Immature natural killer cell (primary cell): ENCODE data around the gene SEMA3A. TPM values are rescaled to one million over a fixed set of nuclear protein-coding genes. Genes with fewer than 3 reads are reported as not detected.
A peak's percentile ranks its signal among the peaks of the same experiment; 100 is the strongest.
"Not testable (repeated sequence)": the region's sequence is repeated elsewhere in the genome, so short reads cannot be mapped to it uniquely, and the experiment has no call there.

Source experiments
- DNase-seq, 3 donors: peaks; one replicate each; pipeline ENCODE4 v3.0.0; 2022; ENCODE audit warnings: mixed read lengths in 1 of 3
- H3K27ac Mint-ChIP-seq, 6 donors: one replicate each; pipeline ENCODE4 v1.8.0; 2020; ENCODE audit warnings: mixed read lengths in 6 of 6, mild to moderate bottlenecking in 5 of 6, inconsistent platforms in 4 of 6, moderate library complexity in 3 of 6
- H3K27me3 Mint-ChIP-seq, 3 donors: one replicate each; pipeline ENCODE4 v1.8.0; 2020 to 2021; ENCODE audit warnings: low read depth in 3 of 3, mild to moderate bottlenecking in 3 of 3, mixed read lengths in 3 of 3, moderate library complexity in 3 of 3, inconsistent platforms in 1 of 3
- H3K36me3 Mint-ChIP-seq, 3 donors: one replicate each; pipeline ENCODE4 v1.8.0; 2020; ENCODE audit warnings: mixed read lengths in 3 of 3, inconsistent platforms in 2 of 3, mild to moderate bottlenecking in 2 of 3
- H3K4me1 Mint-ChIP-seq, 2 donors: one replicate each; pipeline ENCODE4 v1.8.0; 2020; ENCODE audit warnings: inconsistent platforms in 2 of 2, mild to moderate bottlenecking in 2 of 2, mixed read lengths in 2 of 2, moderate library complexity in 1 of 2
- H3K4me3 Mint-ChIP-seq, 5 donors: one replicate each; pipeline ENCODE4 v1.8.0; 2020; ENCODE audit warnings: mild to moderate bottlenecking in 5 of 5, mixed read lengths in 5 of 5, inconsistent platforms in 3 of 5, moderate library complexity in 3 of 5
- H3K9me3 Mint-ChIP-seq, 6 donors: one replicate each; pipeline ENCODE4 v1.8.0; 2020; ENCODE audit warnings: mild to moderate bottlenecking in 6 of 6, mixed read lengths in 6 of 6, inconsistent platforms in 4 of 6, moderate library complexity in 3 of 6
- polyA plus RNA-seq, 3 donors: library from polyadenylated mRNA; unstranded; fragments of 300-500 nt; fragmentation: Illumina TruSeq; gene quantifications; one replicate each; pipeline ENCODE4 v1.2.3, GENCODE V29; 2021

Gene SEMA3A
- polyA plus RNA-seq, 3 donors from 2014 or later, result 0.47 TPM; not detected in 2

DNA sequence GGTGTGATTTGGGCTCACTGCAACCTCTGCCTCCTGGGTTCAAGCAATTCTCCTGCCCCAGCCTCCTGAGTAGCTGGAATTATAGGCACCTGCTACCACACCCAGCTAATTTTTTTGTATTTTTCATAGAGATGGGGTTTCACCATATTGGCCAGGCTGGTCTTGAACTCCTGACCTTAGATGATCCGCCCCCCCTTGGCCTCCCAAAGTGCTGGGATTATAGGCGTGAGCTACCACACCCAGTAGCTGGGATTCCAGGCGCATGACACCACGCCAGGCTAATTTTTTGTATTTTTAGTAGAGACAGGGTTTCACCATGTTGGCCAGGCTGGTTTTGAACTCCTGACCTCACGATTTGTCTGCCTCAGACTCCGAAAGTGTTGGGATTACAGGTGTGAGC, 20.2 kb upstream of the SEMA3A start:
- peaks cover 1 to 33% (median 5%) of the 10 kb centered on the region in 6 donors for H3K9me3 Mint-ChIP-seq
- not testable (repeated sequence) for H3K36me3 Mint-ChIP-seq, H3K4me1 Mint-ChIP-seq, H3K27me3 Mint-ChIP-seq, DNase-seq, H3K4me3 Mint-ChIP-seq, H3K27ac Mint-ChIP-seq

DNA sequence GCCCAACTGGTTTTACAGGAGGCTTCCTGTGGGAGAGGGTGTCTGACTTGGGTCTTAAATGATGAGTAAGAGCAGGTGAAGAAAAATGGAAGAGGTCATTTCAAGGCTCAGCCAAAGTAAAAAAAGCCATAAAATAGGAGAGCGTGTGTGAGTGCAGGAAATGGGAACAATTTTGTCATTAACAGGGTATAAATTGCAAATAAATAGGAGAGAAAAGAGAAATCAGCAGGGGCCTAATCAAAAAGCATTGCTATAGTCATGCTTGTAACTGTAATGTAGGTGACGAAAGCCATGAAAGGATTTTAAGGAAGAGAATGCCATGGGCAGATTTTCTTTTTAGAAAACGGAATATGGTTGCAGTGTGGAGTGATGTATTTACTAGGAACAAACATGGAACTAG, 15.7 kb upstream of the SEMA3A start:
- H3K27ac Mint-ChIP-seq, result no peak overlapping the region
- peaks cover 0 to under 1% (median 0%) of the 10 kb centered on the region in 3 donors for H3K36me3 Mint-ChIP-seq
- no peak overlapping the region for H3K4me3 Mint-ChIP-seq

DNA sequence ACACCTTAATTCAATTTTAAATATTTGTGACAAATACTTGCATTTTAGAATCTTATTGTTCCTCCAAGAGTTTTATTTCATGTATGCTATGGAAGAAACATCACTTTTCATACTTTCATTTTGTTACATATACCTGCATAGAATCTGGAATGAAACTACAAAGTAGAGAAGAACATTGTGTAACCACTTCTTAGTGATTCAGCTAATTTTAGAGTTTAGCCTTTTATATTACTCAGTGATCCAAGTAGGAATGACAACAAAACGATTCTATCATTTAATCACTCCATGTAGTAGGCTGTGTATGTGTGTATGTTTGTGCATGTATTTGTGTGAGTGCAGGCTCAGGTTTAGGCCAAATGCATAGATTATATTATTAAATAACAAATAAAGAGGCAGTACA, 14.4 kb upstream of the SEMA3A start:
- no peaks in the 10 kb centered on the region for H3K27me3 Mint-ChIP-seq
- H3K4me1 Mint-ChIP-seq, result no peaks in the 10 kb centered on the region
- no peaks in the 10 kb centered on the region for H3K36me3 Mint-ChIP-seq
- no peak overlapping the region for H3K27ac Mint-ChIP-seq
- no peak overlapping the region for H3K4me3 Mint-ChIP-seq
- DNase-seq, result no peak
- H3K9me3 Mint-ChIP-seq, result peaks cover 0 to 18% (median 7%) of the 10 kb centered on the region in 6 donors

More for the DNA sequence above, 15.7 kb upstream of the SEMA3A start:
- DNase-seq, result no peak
- Mint-ChIP-seq H3K27me3 (no peaks in the 10 kb centered on the region), H3K4me1 (no peaks in the 10 kb centered on the region), H3K9me3 (peaks cover 0 to 24% (median 7%) of the 10 kb centered on the region in 6 donors)

DNA sequence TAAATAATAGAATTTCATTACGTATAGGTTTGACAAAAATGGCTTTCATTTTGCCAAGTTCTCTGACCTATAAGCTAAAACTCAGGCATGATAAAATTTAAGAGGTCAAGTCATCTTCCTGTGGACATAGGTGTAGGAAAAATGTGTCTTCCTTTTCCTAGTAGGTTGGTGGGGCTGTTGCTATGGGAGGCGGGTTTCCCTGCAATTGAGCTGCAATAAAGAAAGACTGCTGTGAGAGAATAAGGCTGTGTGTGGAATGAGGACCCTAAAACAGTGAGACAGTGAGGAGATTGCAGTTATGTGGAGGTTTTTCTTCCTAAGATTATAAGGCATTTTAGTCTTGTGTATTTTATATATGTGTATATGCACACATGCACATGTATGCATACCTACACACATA, 13.0 kb upstream of the SEMA3A start:
- H3K27ac Mint-ChIP-seq, result no peak overlapping the region
- DNase-seq, result no peak
- H3K27me3 Mint-ChIP-seq, result no peaks in the 10 kb centered on the region
- no peak overlapping the region for H3K4me3 Mint-ChIP-seq
- H3K36me3 Mint-ChIP-seq, result no peaks in the 10 kb centered on the region
- H3K4me1 Mint-ChIP-seq, result no peaks in the 10 kb centered on the region
- H3K9me3 Mint-ChIP-seq, result peaks cover 0 to 17% (median 7%) of the 10 kb centered on the region in 6 donors

DNA sequence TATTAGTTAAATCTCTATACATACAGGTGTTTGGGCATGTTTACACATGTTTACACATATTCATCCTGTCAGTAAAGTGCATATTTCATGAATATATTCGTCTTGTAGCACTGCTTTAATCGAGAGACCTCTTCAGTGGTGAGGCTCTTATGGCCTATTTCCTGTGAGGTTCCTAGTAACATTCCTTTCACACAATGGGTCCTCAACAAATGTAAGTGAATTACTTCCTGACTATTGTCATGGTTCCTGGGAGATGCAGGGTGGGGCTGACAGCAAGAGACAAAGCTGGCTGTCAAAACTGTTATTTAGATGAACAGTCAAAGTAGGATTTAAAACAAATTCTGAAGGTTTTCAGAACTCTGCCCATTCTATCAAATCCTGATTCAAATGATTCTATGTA, 12.4 kb upstream of the SEMA3A start:
- no peaks in the 10 kb centered on the region for H3K27me3 Mint-ChIP-seq
- DNase-seq, result no peak
- H3K9me3 Mint-ChIP-seq, result peaks cover 0 to 17% (median 7%) of the 10 kb centered on the region in 6 donors
- H3K4me1 Mint-ChIP-seq, result no peaks in the 10 kb centered on the region
- H3K36me3 Mint-ChIP-seq, result no peaks in the 10 kb centered on the region
- H3K27ac Mint-ChIP-seq, result no peak overlapping the region
- no peak overlapping the region for H3K4me3 Mint-ChIP-seq

DNA sequence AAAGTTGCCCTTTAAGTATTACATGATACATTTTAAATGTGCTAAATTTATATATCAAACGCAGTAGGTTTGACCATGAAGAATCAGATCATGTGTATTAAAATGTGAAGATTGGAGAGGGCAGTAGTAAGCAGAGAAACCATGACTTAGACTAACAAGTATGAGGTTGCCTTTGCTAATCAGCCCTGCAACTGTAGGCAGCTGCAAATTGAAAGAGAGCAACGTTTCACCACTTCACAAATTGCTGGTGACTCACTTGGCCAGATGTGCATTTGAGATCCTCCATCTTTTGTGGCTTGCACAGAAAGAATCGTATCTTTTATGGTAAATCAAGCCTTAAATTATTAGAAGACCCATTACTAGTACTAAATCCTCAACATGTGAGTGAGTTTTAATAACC, 10.1 kb upstream of the SEMA3A start:
- no peak overlapping the region for H3K27ac Mint-ChIP-seq

DNA sequence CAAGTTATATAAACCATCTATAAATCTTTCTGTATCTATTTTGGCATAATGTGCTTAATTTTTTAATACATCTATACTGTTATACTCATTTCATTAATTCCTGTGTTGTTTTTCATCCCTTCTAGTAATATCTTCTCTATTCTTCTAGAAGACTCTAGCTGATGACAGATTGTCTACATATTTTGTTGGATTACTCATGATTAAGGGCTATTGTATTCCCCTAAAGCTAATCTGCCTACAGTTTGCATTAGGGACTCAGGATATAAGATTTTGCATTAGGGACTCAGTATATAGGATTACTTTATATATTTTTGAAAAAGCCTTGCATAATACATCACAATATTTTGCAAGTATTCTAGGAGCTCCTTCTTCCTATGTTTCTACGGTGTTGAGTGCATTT, 8.3 kb upstream of the SEMA3A start:
- no peak for DNase-seq
- Mint-ChIP-seq H3K36me3 (no peaks in the 10 kb centered on the region), H3K4me3 (no peak overlapping the region), H3K9me3 (peaks cover 0 to 15% (median 4%) of the 10 kb centered on the region in 6 donors), H3K27ac (no peak overlapping the region), H3K4me1 (no peaks in the 10 kb centered on the region), H3K27me3 (no peaks in the 10 kb centered on the region)

More for the DNA sequence above, 10.1 kb upstream of the SEMA3A start:
- Mint-ChIP-seq H3K36me3 (no peaks in the 10 kb centered on the region), H3K9me3 (peaks cover 0 to 15% (median 3%) of the 10 kb centered on the region in 6 donors), H3K4me3 (no peak overlapping the region), H3K27me3 (no peaks in the 10 kb centered on the region), H3K4me1 (no peaks in the 10 kb centered on the region)
- DNase-seq, result no peak

DNA sequence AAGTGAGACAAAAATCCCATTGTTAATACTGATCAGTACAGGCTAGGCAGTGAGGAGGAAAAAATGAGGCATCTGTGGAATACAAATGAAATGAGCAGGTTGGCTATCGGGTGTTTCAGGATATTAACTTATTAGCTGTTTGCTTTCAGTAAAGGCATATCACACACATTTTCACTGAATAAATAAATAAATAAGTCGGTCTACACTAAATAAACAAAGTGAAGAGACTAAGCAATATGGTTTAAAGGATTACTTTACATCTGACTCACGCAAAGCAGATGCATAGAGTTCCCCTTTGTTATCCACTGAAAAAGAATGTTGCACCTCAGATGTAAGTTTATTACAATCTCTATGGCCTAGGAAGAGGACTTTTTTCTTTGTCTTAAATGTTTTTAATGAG, 6.3 kb upstream of the SEMA3A start:
- no peak overlapping the region for H3K27ac Mint-ChIP-seq
- DNase-seq, result no peak
- H3K36me3 Mint-ChIP-seq, result no peaks in the 10 kb centered on the region
- no peaks in the 10 kb centered on the region for H3K27me3 Mint-ChIP-seq
- H3K4me1 Mint-ChIP-seq, result peaks cover 2 to 5% of the 10 kb centered on the region in 2 donors
- H3K4me3 Mint-ChIP-seq, result no peak overlapping the region
- H3K9me3 Mint-ChIP-seq, result peaks cover 0 to 6% (median 2%) of the 10 kb centered on the region in 6 donors

DNA sequence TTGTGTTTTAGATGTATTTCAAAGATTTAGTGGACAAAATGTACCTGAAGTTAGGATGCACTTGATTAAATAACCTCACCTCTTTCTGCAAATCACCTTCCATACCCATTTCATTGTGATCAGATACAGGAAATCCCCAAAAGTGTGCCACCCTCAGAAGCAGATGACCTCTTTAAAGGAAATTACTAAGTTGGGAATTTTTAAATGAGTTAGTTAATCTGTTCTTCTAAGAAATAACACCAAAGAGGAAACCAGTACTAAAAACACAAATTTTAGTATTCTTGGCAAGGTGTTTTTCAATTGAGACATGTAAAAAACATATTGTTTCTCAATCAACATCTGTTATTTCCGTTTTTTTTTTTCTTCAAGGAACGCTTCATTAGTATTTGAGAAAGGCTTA, 4.6 kb upstream of the SEMA3A start:
- Mint-ChIP-seq H3K27ac (no peak overlapping the region), H3K36me3 (no peaks in the 10 kb centered on the region), H3K4me1 (peaks cover 14 to 21% of the 10 kb centered on the region in 2 donors), H3K4me3 (no peak overlapping the region), H3K9me3 (peaks cover 0 to 13% (median 1%) of the 10 kb centered on the region in 6 donors), H3K27me3 (peaks cover 4 to 10% (median 8%) of the 10 kb centered on the region in 3 donors)
- no peak for DNase-seq

DNA sequence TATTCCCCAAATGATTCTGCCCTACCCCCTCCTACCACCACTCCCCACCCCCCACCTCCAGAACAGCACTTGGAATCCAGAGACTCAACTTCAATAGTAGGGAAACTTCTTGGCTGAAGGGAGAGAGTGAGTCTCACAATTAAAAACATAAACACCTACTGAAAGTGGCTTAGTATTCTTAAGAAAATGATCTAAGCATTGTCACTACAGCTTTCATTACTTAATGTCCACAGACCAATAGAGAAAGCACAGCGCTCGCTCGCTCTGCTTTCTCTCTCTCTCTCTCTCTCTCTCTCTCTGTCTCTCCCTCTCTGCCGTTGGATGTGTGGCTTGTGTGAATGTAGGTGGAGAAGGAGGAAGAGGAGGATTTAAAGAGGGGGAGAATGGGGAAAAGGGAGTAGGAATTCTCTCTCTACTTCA, 1.5 kb upstream of the SEMA3A start:
- H3K27me3 Mint-ChIP-seq, result peaks cover 4 to 10% (median 8%) of the 10 kb centered on the region in 3 donors
- no peaks in the 10 kb centered on the region for H3K36me3 Mint-ChIP-seq
- no peak overlapping the region for H3K27ac Mint-ChIP-seq
- H3K9me3 Mint-ChIP-seq, result peaks cover 0 to 16% (median 3%) of the 10 kb centered on the region in 6 donors
- H3K4me1 Mint-ChIP-seq, result peaks cover 14 to 32% of the 10 kb centered on the region in 2 donors
- peak overlapping the region in 1 of 5 donors; percentile 20 for H3K4me3 Mint-ChIP-seq
- no peak for DNase-seq

DNA sequence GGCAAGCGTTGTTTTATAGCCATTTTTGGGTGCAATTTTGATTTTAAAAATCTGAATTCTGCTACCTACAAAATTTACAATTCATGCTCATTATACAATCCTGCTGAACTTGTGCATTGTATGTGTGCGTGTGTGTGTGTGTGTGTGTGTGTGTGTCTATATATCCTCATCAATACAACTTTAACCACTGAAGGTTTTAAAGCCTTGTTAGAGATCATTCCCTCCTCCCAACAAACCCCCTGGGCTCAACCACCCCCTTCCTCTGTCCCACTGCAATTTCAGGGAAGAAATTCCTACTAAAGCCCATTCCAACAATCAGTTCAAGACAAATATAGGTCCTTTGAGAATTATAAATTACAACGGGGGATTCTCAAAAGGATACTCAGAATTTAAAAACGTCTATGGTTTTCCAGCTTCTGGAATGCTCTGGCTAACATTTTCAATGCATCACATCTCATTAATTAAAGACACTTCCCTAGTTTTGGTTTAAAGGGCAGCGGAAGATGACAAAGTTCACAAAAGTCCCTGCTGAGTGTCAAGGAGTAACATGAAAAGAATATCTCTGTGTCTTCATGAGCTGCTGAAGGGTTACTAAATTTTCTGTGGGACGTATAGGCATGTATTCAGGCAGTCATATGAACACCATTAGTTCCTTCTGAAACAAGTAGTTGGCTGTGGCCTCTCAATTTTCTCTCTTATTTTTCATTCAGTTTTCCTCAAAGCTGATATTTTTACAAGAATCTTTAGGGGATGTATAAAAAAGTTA, 889 bp upstream of the SEMA3A start:
- Mint-ChIP-seq H3K4me1 (peaks cover 14 to 32% of the 10 kb centered on the region in 2 donors), H3K36me3 (no peaks in the 10 kb centered on the region), H3K27me3 (peaks cover 4 to 10% (median 8%) of the 10 kb centered on the region in 3 donors), H3K27ac (no peak overlapping the region), H3K4me3 (peak overlapping the region; percentile 83 to 88 (median 87)), H3K9me3 (peaks cover 0 to 16% (median 3%) of the 10 kb centered on the region in 6 donors)
- no peak for DNase-seq

DNA sequence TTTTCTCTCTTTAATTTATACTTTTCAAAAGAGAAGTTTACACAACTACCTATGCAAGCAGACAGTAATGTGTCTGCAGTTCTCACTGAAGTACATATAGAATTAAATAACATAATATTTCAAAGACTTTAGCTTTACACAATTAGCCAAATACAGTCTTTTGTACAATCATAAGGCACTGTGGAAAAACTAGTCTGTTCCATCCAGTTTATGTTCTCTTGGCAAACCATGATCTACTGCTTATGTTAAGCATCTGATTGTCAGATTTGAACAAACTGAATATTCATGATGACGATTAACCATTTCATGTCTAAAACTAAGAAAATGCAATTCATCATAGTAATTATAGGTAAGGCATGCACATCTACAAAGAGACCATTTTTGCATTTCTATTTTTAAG, 842 bp downstream of the SEMA3A start:
- peaks cover 0 to 16% (median 1%) of the 10 kb centered on the region in 6 donors for H3K9me3 Mint-ChIP-seq
- DNase-seq, result no peak
- no peaks in the 10 kb centered on the region for H3K36me3 Mint-ChIP-seq
- peaks cover 14 to 32% of the 10 kb centered on the region in 2 donors for H3K4me1 Mint-ChIP-seq
- peaks cover 4 to 10% (median 8%) of the 10 kb centered on the region in 3 donors for H3K27me3 Mint-ChIP-seq
- peak overlapping the region in 4 of 5 donors; percentile 17 to 87 (median 84) for H3K4me3 Mint-ChIP-seq
- no peak overlapping the region for H3K27ac Mint-ChIP-seq

DNA sequence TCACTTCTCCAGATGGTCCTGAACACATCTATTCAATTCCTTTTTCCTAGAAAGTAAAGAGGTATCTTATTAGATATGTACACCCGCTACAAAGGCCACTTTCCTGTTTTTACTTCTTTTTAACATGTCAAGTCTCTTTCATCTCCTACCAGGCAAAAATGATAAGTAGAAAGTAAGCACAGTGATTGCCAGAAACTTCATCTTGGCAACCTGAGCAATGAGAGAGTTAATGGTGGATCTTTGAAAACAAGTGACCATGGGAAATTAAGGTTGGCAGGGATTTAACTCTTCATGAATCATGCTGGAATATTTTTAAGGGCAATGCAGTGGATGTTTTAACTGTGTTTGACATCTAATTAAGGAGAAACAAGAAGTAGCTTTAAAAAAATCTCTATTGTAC, 2.7 kb downstream of the SEMA3A start:
- H3K4me1 Mint-ChIP-seq, result peaks cover 14 to 32% of the 10 kb centered on the region in 2 donors
- no peak for DNase-seq
- peaks cover 0 to 17% (median 3%) of the 10 kb centered on the region in 6 donors for H3K9me3 Mint-ChIP-seq
- no peaks in the 10 kb centered on the region for H3K36me3 Mint-ChIP-seq
- peaks cover 4 to 10% (median 8%) of the 10 kb centered on the region in 3 donors for H3K27me3 Mint-ChIP-seq
- no peak overlapping the region for H3K27ac Mint-ChIP-seq
- H3K4me3 Mint-ChIP-seq, result no peak overlapping the region

DNA sequence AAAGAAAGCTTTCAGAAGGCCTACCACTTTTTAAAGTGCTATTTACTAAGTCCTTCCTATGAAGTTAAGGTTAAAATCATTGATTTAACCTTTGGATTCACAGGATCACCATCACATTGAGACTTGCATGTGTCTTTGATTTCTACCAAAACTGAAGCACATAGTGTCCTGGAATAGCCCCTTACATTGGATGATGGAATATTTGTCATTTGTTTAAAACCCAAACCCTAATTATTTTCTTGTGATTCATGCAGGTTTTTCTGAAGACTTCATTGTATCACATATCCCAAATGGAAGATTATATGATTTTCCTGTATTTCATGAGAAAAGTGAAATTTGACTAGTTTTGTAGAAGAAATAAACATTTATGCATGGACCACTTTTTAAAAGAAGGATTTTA, 3.3 kb downstream of the SEMA3A start:
- peaks cover 0 to 20% (median 3%) of the 10 kb centered on the region in 6 donors for H3K9me3 Mint-ChIP-seq
- H3K27me3 Mint-ChIP-seq, result peaks cover 4 to 10% (median 8%) of the 10 kb centered on the region in 3 donors
- peaks cover 14 to 31% of the 10 kb centered on the region in 2 donors for H3K4me1 Mint-ChIP-seq
- no peak overlapping the region for H3K27ac Mint-ChIP-seq
- no peak overlapping the region for H3K4me3 Mint-ChIP-seq
- no peaks in the 10 kb centered on the region for H3K36me3 Mint-ChIP-seq
- DNase-seq, result no peak
